ENCODE results near the gene CAPS2. TPM values are rescaled to one million over a fixed set of nuclear protein-coding genes. Genes with fewer than 3 reads are reported as not detected.

The CAPS2 gene
- total RNA-seq, result 0.16 and 0.36 TPM in 2 replicates

DNA sequence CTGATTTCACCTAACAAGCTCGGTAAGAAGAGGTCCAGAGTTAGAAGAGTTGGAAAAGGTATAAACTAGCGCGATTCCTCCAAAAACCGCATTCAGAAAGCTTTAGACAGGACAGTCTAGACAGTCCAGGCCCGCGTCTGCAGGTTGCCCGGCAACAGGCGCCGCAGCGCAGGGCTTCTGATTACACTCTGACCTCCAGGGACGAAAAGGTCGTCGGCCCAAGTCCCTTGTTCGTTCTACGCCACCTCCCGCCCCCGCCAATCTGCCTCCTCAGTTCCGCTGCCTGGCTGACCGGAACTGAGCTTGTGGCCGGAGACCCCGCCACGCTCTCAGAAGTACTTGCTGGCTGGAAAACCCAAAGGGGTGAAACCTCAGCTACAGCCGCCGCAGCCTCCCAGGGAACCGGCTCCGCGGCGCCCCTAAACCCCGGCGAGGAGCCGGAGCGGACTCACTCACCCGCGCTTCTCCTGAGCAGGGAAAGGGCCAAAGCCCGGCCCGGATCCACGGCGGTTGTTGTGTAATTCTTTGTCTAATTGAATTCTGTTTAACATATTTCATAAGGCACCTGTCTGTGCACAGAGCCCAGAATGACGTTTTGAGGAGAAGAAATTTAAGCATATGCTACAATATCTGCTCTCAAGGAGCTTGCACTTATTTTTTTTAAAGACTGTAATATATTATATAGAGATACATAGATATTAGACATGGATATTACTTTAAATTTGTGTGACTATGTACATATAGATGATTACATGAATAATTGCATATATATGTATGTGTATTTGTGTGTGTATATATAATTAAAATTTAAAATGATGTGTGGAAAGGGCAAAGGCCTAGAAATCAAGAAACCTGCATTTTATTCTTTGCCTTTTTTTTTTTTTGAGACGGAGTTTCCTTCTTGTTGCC is at the start of gene CAPS2:
Gene CAPS2 (minus strand): TSS at position 407 of the 909 bp plus-strand sequence. CDS start 3,826 bp downstream, outside the sequence.

DNA sequence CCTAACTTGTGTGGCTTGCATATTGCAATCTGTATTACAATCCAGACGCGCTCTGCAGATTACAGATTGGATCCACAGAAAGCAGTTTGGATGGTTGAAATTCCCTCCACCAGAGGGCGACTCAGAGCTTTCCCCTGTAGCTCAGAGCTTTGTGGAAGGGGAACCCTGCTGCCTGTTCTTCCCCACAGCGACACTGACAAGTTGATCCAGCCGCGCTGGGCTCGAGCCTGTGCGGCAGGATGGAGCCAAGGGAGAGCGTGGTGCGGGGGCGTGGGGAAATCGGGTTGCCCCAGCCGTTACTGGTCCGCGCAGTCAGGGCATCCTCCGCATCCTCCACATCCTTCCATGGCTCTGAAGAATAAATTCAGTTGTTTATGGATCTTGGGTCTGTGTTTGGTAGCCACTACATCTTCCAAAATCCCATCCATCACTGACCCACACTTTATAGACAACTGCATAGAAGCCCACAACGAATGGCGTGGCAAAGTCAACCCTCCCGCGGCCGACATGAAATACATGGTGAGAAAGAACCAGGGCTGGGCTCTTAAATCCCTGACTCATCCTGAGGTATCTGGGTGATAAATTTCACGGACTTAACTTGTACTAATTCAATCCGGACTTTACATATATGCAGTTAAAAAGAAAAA is 4.4 kb upstream of the CAPS2 start, which contains the start of gene GLIPR1L1:
Gene GLIPR1L1 (plus strand): TSS at position 287 of the 647 bp plus-strand sequence. CDS start 59 bp downstream, at position 346.

Other genes starting within 250 kb of the CAPS2 start
- not detected in 2 replicates for gene KCNC2, start 120.5 kb downstream of the CAPS2 start, total RNA-seq
- not detected in 2 replicates for gene GLIPR1L1, start 4.3 kb upstream of the CAPS2 start, total RNA-seq
- gene GLIPR1L2, start 60.8 kb upstream of the CAPS2 start, total RNA-seq, result 0.18 and 15.6 TPM in 2 replicates
- gene GLIPR1, start 150.4 kb upstream of the CAPS2 start, total RNA-seq, result 42.2 and 62.4 TPM in 2 replicates
- gene KRR1, start 181.3 kb upstream of the CAPS2 start, total RNA-seq, result 18.6 and 33.7 TPM in 2 replicates